HG03066 (cell line): Measurements from ENCODE around the gene PAX6.

ENCODE experiments used
- ATAC-seq: cut with Tn5 transposase; IDR thresholded peaks from one replicate; pipeline ENCODE4 v1.9.1; 2021; ENCODE audit warnings: low read depth; ENCODE audit not compliant: unreplicated experiment

Gene PAX6

DNA sequence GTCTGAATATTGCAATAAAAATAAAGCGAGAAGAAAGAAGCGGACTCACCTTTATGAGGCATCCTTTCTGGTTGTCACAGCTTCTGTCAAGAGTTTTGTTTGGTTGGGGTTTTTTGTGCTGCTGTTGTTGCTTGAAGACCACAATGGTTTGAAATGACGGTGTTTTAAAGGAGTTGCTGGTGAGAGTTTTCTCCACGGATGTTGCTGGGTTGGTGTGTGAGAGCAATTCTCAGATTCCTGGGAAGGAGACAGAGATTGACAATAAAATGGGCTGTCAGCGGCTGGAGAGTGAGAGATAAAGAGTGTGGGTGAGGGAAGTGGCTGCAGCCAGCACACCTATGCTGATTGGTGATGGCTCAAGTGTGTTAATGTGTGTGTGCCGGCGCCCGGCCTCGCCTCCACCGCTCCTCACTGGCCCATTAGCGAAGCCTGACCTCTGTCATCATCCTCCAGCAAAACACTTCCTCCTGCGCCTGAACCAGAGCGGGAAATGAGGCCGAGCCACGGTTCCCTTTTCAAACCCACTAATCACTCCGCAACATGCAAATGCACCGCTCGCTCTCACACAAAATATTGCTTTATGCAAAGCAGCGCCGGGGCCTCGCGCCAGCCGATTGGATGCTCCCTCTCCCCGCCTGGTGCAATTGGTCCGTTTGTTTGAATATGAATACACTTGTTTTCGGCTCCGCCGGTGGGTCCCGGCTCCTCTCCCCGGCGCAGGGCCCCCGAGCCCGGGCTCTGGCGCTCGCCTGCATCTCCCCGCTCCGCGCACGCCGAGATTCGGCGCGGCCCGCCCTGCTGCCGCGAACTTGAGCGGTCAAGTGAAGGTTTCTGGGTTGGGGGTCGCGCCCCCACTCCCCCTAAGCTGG lies at the start of gene PAX6:
Gene PAX6 (minus strand): TSS at position 544 of the 869 bp plus-strand sequence. CDS start 4,911 bp downstream, outside the sequence.
- peak; percentile 50 for ATAC-seq

DNA sequence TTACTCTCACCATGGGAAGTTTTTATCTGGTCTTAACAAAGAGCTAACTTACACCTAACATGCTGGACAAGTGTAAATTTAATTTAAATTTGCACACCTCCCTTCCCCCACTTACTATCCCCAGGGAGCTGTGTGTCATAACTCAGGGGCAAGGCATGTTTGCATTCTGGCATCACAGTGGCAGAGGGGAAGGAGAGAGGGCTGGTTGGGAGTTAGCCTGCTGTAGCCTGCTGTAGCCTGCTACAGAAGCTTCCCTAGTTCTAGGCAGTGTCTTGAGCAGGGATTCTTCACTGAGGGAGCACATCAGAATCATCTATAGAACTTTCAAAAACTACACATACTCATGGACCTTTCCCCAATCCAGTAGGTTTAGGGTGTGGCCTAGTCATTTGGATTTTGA lies 49.3 kb upstream of the PAX6 start:
- no peak for ATAC-seq

DNA sequence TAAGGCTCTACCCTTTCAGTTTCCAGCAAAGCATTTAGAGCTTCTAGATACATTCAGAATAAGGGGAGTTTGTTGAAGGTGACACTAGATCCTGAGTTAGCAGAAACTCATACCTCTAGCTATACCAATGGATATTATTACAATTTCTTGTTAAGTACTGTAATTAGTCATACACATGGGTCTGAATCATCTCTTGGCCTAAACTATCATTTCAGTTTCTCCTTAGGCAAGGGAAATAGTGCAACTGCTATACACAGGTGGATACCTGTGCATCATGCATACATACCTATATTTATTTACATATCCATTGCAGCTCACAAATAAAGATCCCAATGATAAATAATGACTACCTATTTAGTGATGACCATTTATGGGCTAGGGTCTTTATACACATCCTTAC lies 45.1 kb upstream of the PAX6 start:
- no peak for ATAC-seq

DNA sequence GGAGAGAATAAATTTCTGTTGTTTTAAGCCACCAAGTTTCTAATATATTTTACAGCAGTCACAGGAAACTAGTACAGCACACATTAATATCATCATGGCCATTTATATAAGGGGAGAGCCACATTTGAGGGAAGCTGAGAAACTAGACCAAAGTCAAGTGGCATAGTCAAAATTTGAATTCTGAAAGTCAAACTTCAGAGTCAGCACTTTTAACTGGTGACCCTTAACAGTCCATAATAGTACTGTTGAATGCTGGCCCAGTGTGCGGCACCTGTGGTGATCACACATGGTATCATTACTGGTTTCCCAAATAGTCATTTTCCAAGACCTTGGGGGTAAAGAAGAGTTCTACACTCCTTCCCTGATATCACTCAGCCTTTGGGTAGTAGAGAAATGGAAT lies 44.3 kb upstream of the PAX6 start:
- no peak for ATAC-seq

DNA sequence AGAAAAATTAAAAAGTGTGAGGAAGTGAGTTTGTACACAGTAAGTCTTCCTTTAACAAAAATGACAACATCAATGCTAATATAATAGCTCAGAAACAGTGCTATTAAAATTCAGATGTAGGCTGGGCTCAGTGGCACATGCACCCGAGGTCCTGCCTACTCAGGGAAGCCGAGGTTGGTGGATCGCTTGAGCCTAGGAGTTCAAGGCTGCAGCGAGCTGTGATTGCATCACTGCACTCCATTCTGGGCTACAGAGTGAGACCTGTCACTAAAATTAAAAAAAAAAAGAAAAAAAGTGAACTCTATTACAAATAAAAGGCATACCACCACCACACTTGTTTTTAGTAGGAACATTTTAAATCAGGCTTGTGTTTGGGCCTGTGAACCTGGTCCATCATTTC lies 39.2 kb upstream of the PAX6 start:
- no peak for ATAC-seq

DNA sequence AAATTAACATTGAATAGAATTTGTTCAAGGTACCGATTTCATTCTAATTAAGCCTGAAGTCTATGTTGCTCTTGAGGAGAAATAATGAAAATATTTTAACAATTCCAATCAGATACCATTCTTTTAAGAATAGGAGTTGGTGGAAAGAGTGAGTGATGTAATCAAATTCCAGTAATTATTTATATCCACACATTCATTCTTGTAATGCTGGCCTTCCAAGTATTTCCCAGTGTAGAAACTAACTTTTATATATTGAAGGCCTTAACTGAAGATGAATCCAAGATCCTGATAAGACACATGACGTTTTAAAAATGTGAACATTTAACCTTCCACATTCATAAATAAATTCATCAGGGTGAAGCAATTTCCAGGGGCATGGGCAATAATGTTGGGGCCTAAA lies 36.6 kb upstream of the PAX6 start:
- no peak for ATAC-seq

DNA sequence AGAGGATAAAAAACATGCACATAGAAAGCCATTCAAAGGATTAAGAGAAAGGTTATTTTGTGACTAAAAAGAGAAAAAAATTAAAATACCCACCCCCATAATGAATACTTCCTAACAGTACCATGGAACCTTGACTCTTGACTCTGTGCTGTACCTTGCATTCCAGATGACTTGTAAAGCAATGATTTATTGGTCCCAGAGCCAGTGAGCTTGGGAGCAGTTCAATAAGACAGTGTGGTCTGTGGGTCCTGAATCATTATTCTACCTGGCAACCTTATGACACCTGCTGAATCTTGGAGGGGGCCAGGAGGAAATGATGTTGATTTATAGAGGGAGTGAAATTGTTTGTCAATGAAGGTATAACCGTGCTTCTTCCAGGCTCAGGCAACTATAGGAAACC lies 34.2 kb upstream of the PAX6 start:
- ATAC-seq = no peak

DNA sequence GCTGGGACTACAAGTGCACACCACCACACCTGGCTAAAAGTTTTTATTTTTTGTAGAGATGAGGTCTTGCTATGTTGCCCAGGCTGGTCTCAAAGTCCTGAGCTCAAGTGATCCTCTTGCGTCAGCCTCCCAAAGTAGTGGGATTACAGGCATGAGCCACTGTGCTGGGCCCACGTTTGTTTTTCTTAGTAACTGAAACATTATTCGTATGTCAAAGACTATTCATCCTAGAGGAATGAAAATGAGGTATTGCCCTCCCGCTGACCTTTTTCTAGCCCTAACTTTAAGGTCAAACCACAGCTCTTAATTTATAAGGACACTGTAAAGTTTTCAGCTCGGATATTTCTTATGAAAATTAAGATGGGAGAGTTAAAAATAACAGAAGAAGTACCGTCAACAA lies 33.2 kb upstream of the PAX6 start:
- ATAC-seq = no peak

DNA sequence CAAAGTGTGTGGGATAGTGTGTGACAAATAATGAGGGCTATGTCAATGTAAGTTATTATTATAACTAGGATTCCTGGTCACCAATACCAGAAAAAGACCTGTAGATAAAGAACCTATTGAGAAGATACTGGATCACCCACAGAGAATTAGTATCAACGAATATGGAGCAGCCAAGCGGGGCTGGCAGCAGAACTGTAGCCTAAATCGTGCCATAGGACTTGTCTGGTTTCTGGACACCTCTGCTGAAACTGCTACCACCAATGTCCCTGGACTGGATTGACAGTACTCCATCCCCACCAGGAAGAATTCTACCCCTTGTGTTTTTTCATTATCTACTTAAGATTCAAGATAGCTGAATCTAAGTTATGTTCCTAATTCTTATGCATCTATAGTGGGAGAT lies 30.3 kb upstream of the PAX6 start:
- no peak for ATAC-seq

DNA sequence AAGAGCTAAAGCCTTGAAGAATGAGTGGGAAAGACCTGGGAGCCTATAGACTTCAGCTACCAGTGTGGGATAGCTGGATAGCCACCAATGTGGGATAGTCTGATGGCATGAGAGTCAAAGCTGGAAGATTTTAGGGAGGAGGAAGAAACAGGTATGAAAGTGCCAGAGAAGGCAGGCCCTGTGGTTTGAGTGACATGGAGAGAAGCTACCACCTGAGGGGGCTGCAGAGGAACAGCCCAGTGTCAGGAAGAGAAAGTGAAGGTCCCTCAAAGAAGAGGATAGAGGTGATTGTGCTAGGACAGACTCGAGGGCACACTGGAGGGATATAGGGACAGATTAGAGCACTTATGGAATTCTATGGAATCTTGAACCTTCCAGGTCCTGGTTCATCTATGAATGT lies 23.1 kb upstream of the PAX6 start:
- ATAC-seq = no peak

DNA sequence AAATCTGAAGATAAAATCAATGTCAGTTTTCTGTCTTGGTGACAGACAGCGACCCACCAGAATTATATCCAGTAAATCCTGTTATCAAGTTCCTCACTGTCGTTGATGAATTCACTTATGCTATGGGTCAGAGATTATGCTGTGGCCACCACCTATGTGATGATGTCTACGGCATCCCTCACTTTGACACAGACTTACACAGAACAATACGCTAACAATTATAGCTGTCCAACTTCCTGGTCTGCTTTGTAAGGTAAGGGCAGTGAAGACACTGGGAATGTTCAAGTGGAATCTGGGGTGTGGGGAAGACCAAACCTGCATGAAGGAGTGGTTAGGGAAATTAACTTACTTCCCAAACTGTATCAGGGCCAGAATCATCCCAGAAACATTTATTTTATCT lies 19.3 kb upstream of the PAX6 start:
- ATAC-seq = no peak

DNA sequence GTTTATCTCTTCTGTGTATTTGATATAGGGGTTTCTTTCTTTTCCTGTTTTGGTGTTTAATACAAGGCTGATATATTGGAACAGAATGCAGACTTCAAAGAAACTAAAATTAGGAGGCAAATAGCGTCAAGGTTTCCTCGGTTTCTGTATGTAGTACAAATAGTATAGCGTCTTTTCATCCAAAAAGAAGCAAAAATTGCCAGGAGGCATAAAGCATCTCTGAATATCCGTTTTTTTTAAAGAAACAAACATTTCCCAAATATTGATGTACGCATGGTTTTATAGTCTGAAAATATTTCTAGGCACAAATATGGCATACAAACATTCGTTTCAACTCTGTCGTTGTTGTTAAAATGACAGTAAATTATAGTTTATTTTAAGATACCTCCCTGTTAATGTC lies 17.1 kb upstream of the PAX6 start:
- no peak for ATAC-seq

DNA sequence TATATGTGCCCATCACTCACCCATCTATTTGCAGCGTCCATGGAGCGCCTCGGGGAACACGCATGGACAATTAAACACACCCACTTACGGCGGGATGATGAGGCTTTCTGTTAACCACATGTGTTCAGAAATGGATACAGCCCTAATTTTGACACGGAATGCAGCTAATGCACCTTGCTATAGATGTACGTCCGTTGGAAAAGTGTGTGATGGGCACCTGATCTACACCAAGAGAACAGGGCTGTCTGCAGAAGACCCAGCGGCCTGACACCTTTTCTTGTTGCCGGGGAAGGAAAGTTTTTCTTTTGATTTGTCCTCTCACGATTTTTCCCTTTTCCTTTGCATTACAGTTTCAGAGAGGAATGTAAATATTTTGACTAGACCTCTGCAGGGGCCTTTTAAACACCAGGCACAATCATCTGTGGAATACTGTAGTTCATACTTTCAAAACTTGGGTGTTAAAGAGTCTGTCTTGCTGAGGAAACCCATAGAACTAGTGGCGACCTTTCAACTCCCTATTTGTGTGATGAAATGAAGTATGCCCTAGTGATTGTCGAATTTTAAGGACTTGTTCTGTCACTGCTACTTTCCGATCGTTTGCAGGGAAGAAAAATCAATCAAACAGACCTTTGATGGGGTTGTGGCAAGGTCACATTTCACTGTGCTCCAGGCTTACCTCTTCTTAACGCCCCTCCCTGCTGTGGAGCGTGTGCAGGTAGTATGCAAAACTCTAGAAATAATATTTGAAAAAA lies 16.5 kb upstream of the PAX6 start:
- ATAC-seq = no peak

DNA sequence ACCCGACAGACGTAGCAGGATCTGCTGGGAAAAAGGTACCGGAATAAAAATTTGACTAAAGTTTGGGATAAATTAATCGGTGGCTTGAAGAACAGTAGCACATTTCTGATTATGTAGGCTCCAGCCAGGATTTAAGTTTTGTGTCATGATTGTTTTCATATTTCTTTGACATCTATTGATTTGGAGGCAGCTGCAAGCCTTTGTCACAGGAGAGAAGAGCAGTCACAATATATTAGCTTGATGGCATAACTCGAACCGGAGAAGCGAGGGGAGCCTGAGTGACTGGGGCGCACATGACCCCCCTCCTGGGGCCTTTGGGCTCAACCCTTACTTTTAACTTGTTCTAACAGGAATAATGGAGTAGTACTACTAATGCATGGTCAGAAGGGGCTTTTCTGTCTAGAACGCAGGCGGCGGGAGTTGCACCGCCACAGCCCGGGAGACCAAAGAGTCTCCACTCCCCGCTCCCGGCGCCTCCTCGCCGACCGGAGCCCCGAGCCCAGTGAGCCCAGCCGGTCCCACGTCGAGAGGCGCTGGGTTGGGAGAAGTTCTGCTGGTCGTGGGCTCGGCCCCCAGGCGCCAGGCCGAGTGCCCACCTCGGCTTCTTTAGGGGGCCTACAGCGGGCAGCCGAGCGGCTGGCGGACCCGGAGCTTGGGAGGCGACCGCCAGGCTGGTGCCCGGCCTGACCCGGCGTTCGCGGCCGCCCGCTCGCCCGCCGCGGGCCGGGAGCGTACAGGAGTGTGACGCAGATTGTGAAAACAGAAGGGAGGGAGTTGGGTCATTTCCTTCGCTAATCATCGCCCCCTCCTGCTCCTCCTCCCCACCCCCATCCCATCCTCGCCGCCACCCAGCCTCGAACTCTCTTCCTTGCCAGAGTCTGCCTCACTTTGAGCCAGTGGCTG lies 15.7 kb upstream of the PAX6 start:
- ATAC-seq = no peak

DNA sequence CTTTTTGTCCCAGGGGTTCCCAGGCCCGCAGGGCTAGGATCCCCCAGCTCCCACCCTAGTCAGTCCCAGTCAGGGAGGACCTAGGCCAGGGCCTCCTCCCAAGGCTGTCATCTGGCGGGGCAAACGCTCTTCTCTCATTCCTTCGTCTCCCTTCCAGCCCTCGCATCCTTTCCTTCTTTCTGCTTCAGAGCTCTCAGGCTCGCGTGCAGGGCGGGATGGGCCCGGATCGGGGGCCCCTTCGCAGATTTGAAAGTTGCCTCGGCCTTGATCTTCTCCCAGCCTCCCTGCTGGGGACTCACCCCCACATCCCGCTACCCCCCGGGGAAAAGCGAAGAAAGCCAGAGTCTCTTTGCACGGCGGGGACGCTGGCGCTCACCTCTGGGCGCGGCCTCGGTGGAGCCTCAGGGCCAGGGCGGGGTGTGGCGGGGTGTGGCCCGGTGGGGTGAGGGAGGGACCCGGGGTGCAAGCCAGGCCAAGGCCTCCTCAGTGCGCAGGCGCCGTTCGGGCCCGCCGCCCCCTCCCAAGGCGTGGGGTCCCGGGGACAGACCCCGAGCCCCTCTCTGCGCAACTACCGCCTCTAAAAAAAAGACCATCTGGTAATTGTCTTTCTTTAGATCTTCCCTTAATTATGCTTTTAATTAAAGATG lies 14.8 kb upstream of the PAX6 start:
- no peak for ATAC-seq

DNA sequence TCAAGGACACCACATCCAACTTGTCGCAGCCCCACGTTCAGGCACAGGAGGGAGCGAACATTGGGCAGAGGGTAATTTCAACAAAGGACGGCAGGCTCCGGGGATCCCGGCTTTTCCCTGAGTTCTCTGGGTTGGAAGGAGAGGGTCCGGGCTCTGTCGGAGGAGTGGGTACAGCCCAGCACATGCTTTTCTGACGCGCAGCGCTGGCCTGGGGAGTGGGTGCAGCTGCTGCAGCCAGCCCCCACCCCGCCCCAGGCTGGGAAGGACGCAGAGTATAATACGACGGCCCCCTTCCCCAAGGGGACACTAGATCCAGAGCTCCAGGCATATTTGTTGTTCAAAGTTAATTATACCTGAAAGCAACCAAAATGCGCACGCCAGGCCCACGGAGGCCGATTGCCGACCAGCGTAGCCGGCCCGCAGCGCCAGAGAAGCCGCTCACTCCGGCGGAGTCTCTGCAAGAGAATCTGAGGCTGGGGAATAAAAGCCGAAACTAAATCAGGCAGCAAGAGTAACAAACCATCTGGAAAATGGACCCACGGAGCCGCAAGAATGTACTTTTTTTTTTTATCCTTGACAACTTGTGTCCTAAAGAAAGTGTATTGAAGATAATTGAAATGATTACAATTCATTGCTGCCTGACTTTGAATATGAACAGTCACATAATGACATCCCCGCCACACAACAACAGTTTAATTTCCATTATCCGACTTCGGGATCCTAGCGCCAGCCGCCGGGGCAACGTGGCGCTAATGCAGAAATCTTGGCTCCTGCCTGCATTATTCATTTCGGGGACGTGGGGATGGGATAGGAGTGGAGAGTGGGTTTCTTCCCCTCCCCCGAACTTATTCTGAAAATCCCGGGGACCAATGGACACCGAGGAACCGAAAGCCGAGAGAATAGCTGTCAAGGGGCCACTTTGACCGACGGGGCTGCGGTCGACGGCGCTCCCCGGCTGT lies 14.0 kb upstream of the PAX6 start:
- ATAC-seq = no peak

DNA sequence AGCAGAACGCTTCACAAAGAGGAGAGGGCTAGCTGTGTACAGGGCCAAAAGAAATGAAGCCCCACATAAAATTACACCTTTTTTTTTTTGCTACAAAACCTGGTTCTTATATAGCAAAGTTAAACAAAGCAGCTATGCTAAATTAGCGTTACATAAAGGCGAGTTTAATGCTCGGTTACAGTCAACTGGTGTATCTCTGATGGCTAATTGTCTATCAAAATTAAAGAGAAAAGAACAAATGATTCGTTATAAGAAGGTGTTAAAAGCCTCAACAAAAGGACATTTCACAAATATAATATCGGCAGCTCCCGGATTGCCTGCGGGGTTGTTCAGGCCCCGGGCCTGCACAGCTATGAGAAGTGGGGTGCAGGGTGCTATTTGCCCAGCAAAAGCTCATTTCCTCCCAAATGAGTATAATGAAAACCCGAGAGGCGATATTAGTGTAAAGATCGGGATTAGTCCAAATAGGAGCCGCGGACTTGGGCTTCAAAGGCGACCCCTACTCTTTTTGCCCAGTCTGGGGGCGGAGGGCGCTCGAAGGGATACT lies 13.3 kb upstream of the PAX6 start:
- ATAC-seq = no peak

DNA sequence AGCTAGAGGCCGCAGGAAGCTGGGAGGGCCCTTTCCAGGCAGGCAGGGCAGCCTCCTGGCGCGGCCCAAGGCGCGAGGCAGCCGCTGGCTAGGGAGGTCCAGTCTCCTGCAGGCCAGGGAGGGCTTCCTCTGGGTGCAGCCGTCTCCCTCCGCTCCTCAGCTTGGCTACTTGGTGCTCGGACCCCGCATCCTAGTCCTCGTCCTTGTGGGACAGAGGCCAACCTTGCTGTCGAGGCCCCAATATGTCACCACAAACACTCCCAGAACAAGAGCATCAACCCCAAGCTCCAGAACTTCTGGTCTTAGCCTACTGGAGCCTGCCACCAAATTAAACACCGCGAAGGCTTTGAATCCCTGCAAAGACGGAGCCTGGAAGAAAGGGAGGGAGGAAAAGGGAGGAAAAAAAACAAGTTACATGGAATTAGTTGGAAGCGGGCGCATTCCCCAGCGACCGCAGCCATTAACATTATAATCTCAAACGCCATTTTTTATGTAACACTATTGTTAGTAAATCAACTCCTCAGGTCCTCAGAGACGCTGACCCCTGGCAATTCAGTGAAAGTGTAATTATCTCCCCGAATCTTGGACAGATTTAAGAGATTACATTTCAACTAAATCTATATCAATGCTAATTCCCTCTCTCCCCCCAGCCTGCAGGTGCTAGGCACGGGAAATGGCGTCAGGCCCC lies 12.7 kb upstream of the PAX6 start:
- ATAC-seq = no peak
